Activated CD8-positive, alpha-beta memory T cell treated with anti-CD3 and anti-CD28 coated beads, Interleukin-2, amount 50 U/mL, for 4 hours (primary cell): Measurements from ENCODE around the gene TANC1.

Source experiments
- DNase-seq: peaks from one replicate; pipeline ENCODE4 v3.0.0-alpha.2; 2020

The TANC1 gene

GRCh38 chr2:159175182-159175581 lies 206.7 kb downstream of the TANC1 start:
- no peak for DNase-seq

- DNase-seq, result no peak
Observed at GRCh38 chr2:159175927-159176326, 207.5 kb downstream of the TANC1 start.

- DNase-seq, result no peak
Observed at GRCh38 chr2:159176555-159176954, 208.1 kb downstream of the TANC1 start.

- DNase-seq, result no peak
Observed at GRCh38 chr2:159177357-159177756, 208.9 kb downstream of the TANC1 start.

GRCh38 chr2:159177957-159178356 lies 209.5 kb downstream of the TANC1 start:
- DNase-seq, result no peak

GRCh38 chr2:159179096-159179495 lies 210.7 kb downstream of the TANC1 start:
- DNase-seq, result no peak

GRCh38 chr2:159179696-159180095 lies 211.3 kb downstream of the TANC1 start:
- DNase-seq, result no peak

GRCh38 chr2:159183346-159183745 lies 214.9 kb downstream of the TANC1 start:
- no peak for DNase-seq

- no peak for DNase-seq
Observed at GRCh38 chr2:159185401-159186130, 217.1 kb downstream of the TANC1 start.

GRCh38 chr2:159186462-159186861 lies 218.0 kb downstream of the TANC1 start:
- no peak for DNase-seq

- DNase-seq, result no peak
Observed at GRCh38 chr2:159187106-159187505, 218.7 kb downstream of the TANC1 start.

- DNase-seq, result no peak
Observed at GRCh38 chr2:159188449-159188848, 220.0 kb downstream of the TANC1 start.

- DNase-seq, result no peak
Observed at GRCh38 chr2:159192371-159192918, 224.0 kb downstream of the TANC1 start.

GRCh38 chr2:159193791-159194190 lies 225.4 kb downstream of the TANC1 start:
- DNase-seq, result no peak

- DNase-seq, result no peak
Observed at GRCh38 chr2:159194241-159194640, 225.8 kb downstream of the TANC1 start.

- no peak for DNase-seq
Observed at GRCh38 chr2:159195697-159196096, 227.3 kb downstream of the TANC1 start.

- no peak for DNase-seq
Observed at GRCh38 chr2:159196393-159196925, 228.0 kb downstream of the TANC1 start.

- DNase-seq, result no peak
Observed at GRCh38 chr2:159199236-159199635, 230.8 kb downstream of the TANC1 start.

- no peak for DNase-seq
Observed at GRCh38 chr2:159199761-159200465, 231.5 kb downstream of the TANC1 start.

- DNase-seq, result no peak
Observed at GRCh38 chr2:159200498-159200897, 232.1 kb downstream of the TANC1 start.

- DNase-seq, result no peak
Observed at GRCh38 chr2:159201360-159202063, 233.1 kb downstream of the TANC1 start.

- DNase-seq, result no peak
Observed at GRCh38 chr2:159202568-159203071, 234.2 kb downstream of the TANC1 start.
